ENCODE results near the gene MAPKBP1. TPM values are rescaled to one million over a fixed set of nuclear protein-coding genes. Genes with fewer than 3 reads are reported as not detected.

Gene MAPKBP1
- total RNA-seq, 2 experiments from 2014 or later, result 16.1 to 19.0 TPM

GRCh38 chr15:41772720-41773331 is 1.5 kb upstream of the MAPKBP1 start:
- Mint-ChIP-seq H3K9me3 (ENCODE audit: low read depth) (no peaks in the 10 kb centered on the region), H3K4me1 (peaks cover 43% of the 10 kb centered on the region), H3K36me3 (ENCODE audit: low read depth) (no peaks in the 10 kb centered on the region), H3K27me3 (no peaks in the 10 kb centered on the region), H3K27ac (peak overlapping the region; percentile 84), H3K4me3 (no peak overlapping the region)
- ChIA-PET CTCF (interaction anchor here (0.6 to 8.3 kb wide), 32 partner anchors 10 to 313 kb away, joined by 3 to 233 read pairs (median 6); partner anchors contain the start of genes EHD4 and JMJD7), POLR2A (interaction anchor here (1.3 kb wide), 1 partner anchor 280 kb away, joined by 3 read pairs; the partner anchor contains the start of gene ITPKA)
- intact Hi-C loops (cut with DNase I, micrococcal nuclease), result loop anchor here (1.0 to 5.0 kb wide), 4 partner anchors 76 to 356 kb away; partner anchors contain the start of gene RTF1 (in 1 of the 2)
- DNase-seq (peak; percentile 71), ATAC-seq (peak; percentile 14)

GRCh38 chr15:41773332-41773728 is 954 bp upstream of the MAPKBP1 start:
- ATAC-seq (no peak), DNase-seq (no peak)
- no peaks in the 10 kb centered on the region for H3K36me3 Mint-ChIP-seq (ENCODE audit: low read depth)
- CTCF ChIA-PET, result interaction anchor here (0.6 to 8.3 kb wide), 44 partner anchors 10 to 1391 kb away, joined by 3 to 233 read pairs (median 4); partner anchors contain the start of genes EHD4, JMJD7 and RPAP1
- intact Hi-C loops (cut with DNase I, micrococcal nuclease), result loop anchor here (5.0 kb wide), 3 partner anchors 76 to 356 kb away; partner anchors contain the start of gene RTF1 (in 1 of the 2)
- H3K27me3 Mint-ChIP-seq, result no peaks in the 10 kb centered on the region
- H3K27ac Mint-ChIP-seq, result peak overlapping the region; percentile 84
- H3K4me1 Mint-ChIP-seq, result peaks cover 48% of the 10 kb centered on the region
- POLR2A ChIA-PET, result interaction anchor here (0.6 to 1.4 kb wide), 6 partner anchors 131 to 1078 kb away, joined by 3 to 5 read pairs (median 3); partner anchors contain the start of genes ITPKA and RAD51
- H3K9me3 Mint-ChIP-seq (ENCODE audit: low read depth), result no peaks in the 10 kb centered on the region
- H3K4me3 Mint-ChIP-seq, result peak overlapping the region; percentile 90

GRCh38 chr15:41773729-41774061 is 589 bp upstream of the MAPKBP1 start:
- Mint-ChIP-seq H3K9me3 (ENCODE audit: low read depth) (no peaks in the 10 kb centered on the region), H3K4me1 (peaks cover 52% of the 10 kb centered on the region), H3K4me3 (peak overlapping the region; percentile 90), H3K27ac (peak overlapping the region; percentile 84), H3K36me3 (ENCODE audit: low read depth) (no peaks in the 10 kb centered on the region), H3K27me3 (no peaks in the 10 kb centered on the region)
- intact Hi-C loops (cut with DNase I, micrococcal nuclease), result loop anchor here (1.0 to 5.0 kb wide), 19 partner anchors 38 to 657 kb away; partner anchors contain the start of genes JMJD7 (in 2 of the 2), GANC (in 1 of the 2), INO80 (in 1 of the 2) and ITPKA (in 1 of the 2)
- no peak for ATAC-seq
- CTCF ChIA-PET, result interaction anchor here (0.6 to 8.3 kb wide), 44 partner anchors 9 to 1390 kb away, joined by 3 to 233 read pairs (median 4); partner anchors contain the start of genes JMJD7, RPAP1 and SPTBN5
- POLR2A ChIA-PET, result interaction anchor here (0.6 to 1.4 kb wide), 8 partner anchors 58 to 1079 kb away, joined by 3 to 7 read pairs (median 3); partner anchors contain the start of genes ITPKA, RAD51 and RPAP1
- DNase-seq, result no peak

- Mint-ChIP-seq H3K4me3 (peak overlapping the region; percentile 90), H3K9me3 (ENCODE audit: low read depth) (no peaks in the 10 kb centered on the region), H3K4me1 (peaks cover 62% of the 10 kb centered on the region), H3K36me3 (ENCODE audit: low read depth) (no peaks in the 10 kb centered on the region), H3K27me3 (no peaks in the 10 kb centered on the region), H3K27ac (peak overlapping the region; percentile 84)
- CTCF ChIA-PET, result interaction anchor here (0.5 to 8.3 kb wide), 22 partner anchors 8 to 992 kb away, joined by 3 to 233 read pairs (median 5); partner anchors contain the start of genes JMJD7 and RPAP1
- DNase-seq, result no peak
- POLR2A ChIA-PET, result interaction anchor here (0.6 to 1.4 kb wide), 6 partner anchors 57 to 1080 kb away, joined by 3 to 11 read pairs (median 4); partner anchors contain the start of genes EHD4, NUSAP1, OIP5 and RAD51
- ATAC-seq, result no peak
- intact Hi-C loops (cut with DNase I, micrococcal nuclease), result loop anchor here (1.0 to 5.0 kb wide), 19 partner anchors 36 to 659 kb away; partner anchors contain the start of genes JMJD7 (in 2 of the 2), GANC (in 1 of the 2), INO80 (in 1 of the 2) and ITPKA (in 1 of the 2)
Measured at GRCh38 chr15:41774882-41775417, 666 bp downstream of the MAPKBP1 start.

GRCh38 chr15:41775651-41776050 is 1.4 kb downstream of the MAPKBP1 start:
- Mint-ChIP-seq H3K27ac (peak overlapping the region; percentile 61), H3K4me3 (peak overlapping the region; percentile 90)

GRCh38 chr15:41777421-41777973 is 3.2 kb downstream of the MAPKBP1 start:
- DNase-seq (no peak), ATAC-seq (no peak)
- Mint-ChIP-seq H3K9me3 (ENCODE audit: low read depth) (no peaks in the 10 kb centered on the region), H3K4me1 (peaks cover 71% of the 10 kb centered on the region), H3K4me3 (no peak overlapping the region), H3K27me3 (no peaks in the 10 kb centered on the region), H3K27ac (no peak overlapping the region), H3K36me3 (ENCODE audit: low read depth) (peaks cover 2% of the 10 kb centered on the region)
- intact Hi-C loops (cut with DNase I, micrococcal nuclease), result no loop called here
- ChIA-PET POLR2A (interaction anchor here (1.0 kb wide), 1 partner anchor 70 kb away, joined by 3 read pairs; no protein-coding TSS in a partner anchor), CTCF (interaction anchor here (0.6 to 8.3 kb wide), 13 partner anchors 9 to 314 kb away, joined by 3 to 233 read pairs (median 4); no protein-coding TSS in a partner anchor)

More at GRCh38 chr15:41775651-41776050, 1.4 kb downstream of the MAPKBP1 start:
- intact Hi-C loops (cut with DNase I, micrococcal nuclease), result loop anchor here in 1 of 2 experiments (2.0 kb wide), 1 partner anchor 195 kb away; no protein-coding TSS in a partner anchor
- DNase-seq, result no peak
- H3K36me3 Mint-ChIP-seq (ENCODE audit: low read depth), result no peaks in the 10 kb centered on the region
- H3K9me3 Mint-ChIP-seq (ENCODE audit: low read depth), result no peaks in the 10 kb centered on the region
- no peaks in the 10 kb centered on the region for H3K27me3 Mint-ChIP-seq
- peaks cover 69% of the 10 kb centered on the region for H3K4me1 Mint-ChIP-seq
- no peak for ATAC-seq
- CTCF ChIA-PET, result interaction anchor here (0.9 to 8.3 kb wide), 4 partner anchors 16 to 176 kb away, joined by 3 to 233 read pairs (median 9); no protein-coding TSS in a partner anchor
- POLR2A ChIA-PET, result no interaction called here

GRCh38 chr15:41778521-41778920 is 4.2 kb downstream of the MAPKBP1 start:
- Mint-ChIP-seq H3K27me3 (no peaks in the 10 kb centered on the region), H3K9me3 (ENCODE audit: low read depth) (no peaks in the 10 kb centered on the region), H3K27ac (peak overlapping the region; percentile 14), H3K36me3 (ENCODE audit: low read depth) (peaks cover 5% of the 10 kb centered on the region), H3K4me3 (no peak overlapping the region), H3K4me1 (peaks cover 62% of the 10 kb centered on the region)
- ChIA-PET POLR2A (interaction anchor here (1.0 kb wide), 1 partner anchor 69 kb away, joined by 3 read pairs; no protein-coding TSS in a partner anchor), CTCF (interaction anchor here (0.9 to 8.3 kb wide), 6 partner anchors 10 to 125 kb away, joined by 3 to 233 read pairs (median 5); no protein-coding TSS in a partner anchor)
- DNase-seq (no peak), ATAC-seq (no peak)
- intact Hi-C loops (cut with DNase I, micrococcal nuclease), result no loop called here

- ChIA-PET POLR2A (no interaction called here), CTCF (interaction anchor here (0.7 to 1.5 kb wide), 2 partner anchors 9 to 280 kb away, joined by 4 to 5 read pairs; no protein-coding TSS in a partner anchor)
- H3K27me3 Mint-ChIP-seq, result no peaks in the 10 kb centered on the region
- DNase-seq (no peak), ATAC-seq (peak; percentile 47)
- intact Hi-C loops (cut with DNase I, micrococcal nuclease), result no loop called here
- H3K4me1 Mint-ChIP-seq, result peaks cover 58% of the 10 kb centered on the region
- H3K27ac Mint-ChIP-seq, result peak overlapping the region; percentile 43
- H3K4me3 Mint-ChIP-seq, result no peak overlapping the region
- H3K36me3 Mint-ChIP-seq (ENCODE audit: low read depth), result peaks cover 5% of the 10 kb centered on the region
- H3K9me3 Mint-ChIP-seq (ENCODE audit: low read depth), result no peaks in the 10 kb centered on the region
Measured at GRCh38 chr15:41779662-41780157, 5.4 kb downstream of the MAPKBP1 start.

- Mint-ChIP-seq H3K27ac (peak overlapping the region; percentile 43), H3K9me3 (ENCODE audit: low read depth) (no peaks in the 10 kb centered on the region), H3K36me3 (ENCODE audit: low read depth) (peaks cover 5% of the 10 kb centered on the region), H3K4me1 (peaks cover 54% of the 10 kb centered on the region), H3K4me3 (no peak overlapping the region), H3K27me3 (no peaks in the 10 kb centered on the region)
- intact Hi-C loops (cut with DNase I, micrococcal nuclease), result no loop called here
- CTCF ChIA-PET, result interaction anchor here (0.6 to 0.8 kb wide), 3 partner anchors 152 to 279 kb away, joined by 3 to 4 read pairs (median 4); no protein-coding TSS in a partner anchor
- POLR2A ChIA-PET, result no interaction called here
- no peak for DNase-seq
- peak; percentile 38 for ATAC-seq
Measured at GRCh38 chr15:41780266-41780665, 6.0 kb downstream of the MAPKBP1 start.

- ChIA-PET CTCF (interaction anchor here (0.6 to 0.8 kb wide), 2 partner anchors 153 to 276 kb away, joined by 3 to 4 read pairs; no protein-coding TSS in a partner anchor), POLR2A (no interaction called here)
- peaks cover 5% of the 10 kb centered on the region for H3K36me3 Mint-ChIP-seq (ENCODE audit: low read depth)
- H3K9me3 Mint-ChIP-seq (ENCODE audit: low read depth), result no peaks in the 10 kb centered on the region
- intact Hi-C loops (cut with DNase I, micrococcal nuclease), result no loop called here
- no peak overlapping the region for H3K27ac Mint-ChIP-seq
- peaks cover 49% of the 10 kb centered on the region for H3K4me1 Mint-ChIP-seq
- H3K4me3 Mint-ChIP-seq, result no peak overlapping the region
- ATAC-seq (no peak), DNase-seq (no peak)
- no peaks in the 10 kb centered on the region for H3K27me3 Mint-ChIP-seq
Measured at GRCh38 chr15:41780727-41781126, 6.4 kb downstream of the MAPKBP1 start.

Measured in activated CD4-positive, alpha-beta T cell treated with anti-CD3 and anti-CD28 coated beads for 36 hours (primary cell).